ENCODE results near the gene ARF4.

Gene ARF4

GRCh38 chr3:57546616-57547015 is 50.5 kb downstream of the ARF4 start:
- no peak for DNase-seq (ENCODE audit: low read depth)
- no peak for TF ChIP-seq CTCF (IDR thresholded peaks at IDR 0.05; ENCODE audit: insufficient read depth, low read depth, low read length, missing control alignments)
- no peak overlapping the region for H3K4me3 ChIP-seq (ENCODE audit: low read length)

- no peak overlapping the region for H3K4me3 ChIP-seq (ENCODE audit: low read length)
- DNase-seq (ENCODE audit: low read depth) = no peak
- TF ChIP-seq CTCF (IDR thresholded peaks at IDR 0.05; ENCODE audit: insufficient read depth, low read depth, low read length, missing control alignments) = no peak
Observed at GRCh38 chr3:57545636-57546268, 51.4 kb downstream of the ARF4 start.

GRCh38 chr3:57544181-57545125 is 52.7 kb downstream of the ARF4 start, which contains the start of gene DNAH12:
TSS of gene DNAH12 (minus strand) at chr3:57544344. CDS start at chr3:57542870, 1,474 bp downstream.
- H3K4me3 ChIP-seq (ENCODE audit: low read length) = peak within 1 kb of the TSS; percentile 40
- peak; percentile 36 for DNase-seq (ENCODE audit: low read depth)
- no peak for TF ChIP-seq CTCF (IDR thresholded peaks at IDR 0.05; ENCODE audit: insufficient read depth, low read depth, low read length, missing control alignments)

GRCh38 chr3:57538465-57538864 is 58.7 kb downstream of the ARF4 start:
- TF ChIP-seq CTCF (IDR thresholded peaks at IDR 0.05; ENCODE audit: insufficient read depth, low read depth, low read length, missing control alignments) = no peak
- peak; percentile 74 for DNase-seq (ENCODE audit: low read depth)
- H3K4me3 ChIP-seq (ENCODE audit: low read length) = no peak overlapping the region

- no peak for DNase-seq (ENCODE audit: low read depth)
- no peak overlapping the region for H3K4me3 ChIP-seq (ENCODE audit: low read length)
- no peak for TF ChIP-seq CTCF (IDR thresholded peaks at IDR 0.05; ENCODE audit: insufficient read depth, low read depth, low read length, missing control alignments)
Observed at GRCh38 chr3:57530071-57530608, 67.0 kb downstream of the ARF4 start.

All from epithelial cell of esophagus (primary cell).